HEK293T (cell line): ENCODE data around the gene SNCAIP.
"Not testable (repeated sequence)": the region's sequence is repeated elsewhere in the genome, so short reads cannot be mapped to it uniquely, and the experiment has no call there.

ENCODE experiments used
- CTCF ChIA-PET: fragments of 350-600 bp; formaldehyde crosslinking; extraction: SDS; loops from one replicate; lab custom pipeline; 2021; ENCODE audit warnings: antibody characterized with exemption, inconsistent platforms; lab: Yijun Ruan, JAX
- POLR2A ChIA-PET: fragments of 350-600 bp; formaldehyde crosslinking; extraction: SDS; loops from one replicate; lab custom pipeline; 2020; ENCODE audit warnings: antibody characterized with exemption, inconsistent platforms; lab: Yijun Ruan, JAX
- DNase-seq: peaks from one replicate; pipeline ENCODE4 v3.0.0; 2012; ENCODE audit warnings: mixed read lengths; ENCODE audit errors: extremely low spot score
- ARNT ChIP-seq: fragments of 450-650 bp; IDR thresholded peaks from 2 replicates; pipeline ENCODE4 v1.6.1; 2017; ENCODE audit warnings: mild to moderate bottlenecking
- BHLHE40 ChIP-seq: fragments of 450-650 bp; IDR thresholded peaks from 2 replicates; pipeline ENCODE4 v1.6.1; 2016; ENCODE audit warnings: mild to moderate bottlenecking, moderate library complexity, borderline replicate concordance
- CTBP1 ChIP-seq: fragments of 450-650 bp; IDR thresholded peaks from 2 replicates; pipeline ENCODE4 v1.6.1; 2016; ENCODE audit warnings: borderline replicate concordance
- ELF4 ChIP-seq: fragments of 450-650 bp; IDR thresholded peaks from 2 replicates; pipeline ENCODE4 v1.6.1; 2017; ENCODE audit warnings: antibody characterized with exemption
- FOXA1 ChIP-seq: fragments of 450-650 bp; IDR thresholded peaks from 2 replicates; pipeline ENCODE4 v1.6.1; 2016; ENCODE audit warnings: mild to moderate bottlenecking
- FOXK2 ChIP-seq: fragments of 450-650 bp; IDR thresholded peaks from 2 replicates; pipeline ENCODE4 v1.6.1; 2016; ENCODE audit warnings: mild to moderate bottlenecking
- FOXM1 ChIP-seq: fragments of 450-650 bp; IDR thresholded peaks from 2 replicates; pipeline ENCODE4 v1.6.1; 2017; ENCODE audit warnings: mild to moderate bottlenecking, borderline replicate concordance
- HDGF ChIP-seq: fragments of 450-650 bp; IDR thresholded peaks from 2 replicates; pipeline ENCODE4 v1.6.1; 2017; ENCODE audit warnings: antibody characterized with exemption, borderline replicate concordance
- L3MBTL2 ChIP-seq: fragments of 450-650 bp; conservative IDR thresholded peaks from 2 replicates; pipeline ENCODE4 v1.6.1; 2016; ENCODE audit warnings: mild to moderate bottlenecking
- LEF1 ChIP-seq: fragments of 450-650 bp; IDR thresholded peaks from 2 replicates; pipeline ENCODE4 v1.6.1; 2017; ENCODE audit warnings: mild to moderate bottlenecking, borderline replicate concordance
- NFRKB ChIP-seq: fragments of 450-650 bp; IDR thresholded peaks from 2 replicates; pipeline ENCODE4 v1.6.1; 2016; ENCODE audit warnings: mild to moderate bottlenecking, moderate library complexity
- SP1 ChIP-seq: fragments of 450-650 bp; IDR thresholded peaks from 2 replicates; pipeline ENCODE4 v1.6.1; 2017
- SUZ12 ChIP-seq: fragments of 450-650 bp; IDR thresholded peaks from 2 replicates; pipeline ENCODE4 v1.6.1; 2016; ENCODE audit warnings: mild to moderate bottlenecking
- TARDBP ChIP-seq: fragments of 450-650 bp; IDR thresholded peaks from 2 replicates; pipeline ENCODE4 v1.6.1; 2016
- ZNF384 ChIP-seq: fragments of 450-650 bp; IDR thresholded peaks from 2 replicates; pipeline ENCODE4 v1.6.1; 2016
- TF ChIP-seq, protein P1 (sequence below): fragments of 450-650 bp; IDR thresholded peaks from 2 replicates; pipeline ENCODE4 v1.6.1; 2016

SNCAIP gene

DNA sequence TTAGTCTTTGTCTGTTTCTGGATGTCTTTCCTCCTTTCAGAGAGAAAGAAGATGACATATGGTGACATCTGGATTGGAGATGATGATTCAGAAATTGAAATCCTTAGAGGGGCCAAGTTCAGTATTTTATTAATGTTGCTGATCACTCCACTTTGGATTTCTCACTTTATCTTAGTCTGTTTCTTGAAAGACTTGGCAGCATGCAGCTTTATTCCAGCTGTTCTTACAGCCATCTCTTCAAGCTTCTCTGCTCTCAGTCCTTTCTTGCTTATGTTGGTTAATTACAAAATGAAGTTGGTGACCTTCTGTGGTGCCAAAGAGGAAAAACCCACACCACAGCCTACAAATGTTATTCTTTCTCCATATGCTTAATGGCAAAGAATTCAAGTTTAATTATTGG is 62.1 kb downstream of the SNCAIP start:
- no peak for DNase-seq
- no peak for TF ChIP-seq FOXM1
- no peak for TF ChIP-seq FOXK2
- TF ChIP-seq L3MBTL2: no peak
- no peak for TF ChIP-seq NFRKB
- TF ChIP-seq ZNF384: no peak
- no peak for TF ChIP-seq FOXA1
- TF ChIP-seq LEF1: no peak
- no peak for TF ChIP-seq BHLHE40
- no peak for TF ChIP-seq ARNT
- TF ChIP-seq, protein P1, sequence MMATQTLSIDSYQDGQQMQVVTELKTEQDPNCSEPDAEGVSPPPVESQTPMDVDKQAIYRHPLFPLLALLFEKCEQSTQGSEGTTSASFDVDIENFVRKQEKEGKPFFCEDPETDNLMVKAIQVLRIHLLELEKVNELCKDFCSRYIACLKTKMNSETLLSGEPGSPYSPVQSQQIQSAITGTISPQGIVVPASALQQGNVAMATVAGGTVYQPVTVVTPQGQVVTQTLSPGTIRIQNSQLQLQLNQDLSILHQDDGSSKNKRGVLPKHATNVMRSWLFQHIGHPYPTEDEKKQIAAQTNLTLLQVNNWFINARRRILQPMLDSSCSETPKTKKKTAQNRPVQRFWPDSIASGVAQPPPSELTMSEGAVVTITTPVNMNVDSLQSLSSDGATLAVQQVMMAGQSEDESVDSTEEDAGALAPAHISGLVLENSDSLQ: no peak
- no peak for TF ChIP-seq CTBP1
- no peak for TF ChIP-seq HDGF
- TF ChIP-seq SP1: no peak
- TF ChIP-seq SUZ12: no peak
- no peak for TF ChIP-seq ELF4
- no peak for TF ChIP-seq TARDBP
- ChIA-PET CTCF (no interaction called here), POLR2A (no interaction called here)

DNA sequence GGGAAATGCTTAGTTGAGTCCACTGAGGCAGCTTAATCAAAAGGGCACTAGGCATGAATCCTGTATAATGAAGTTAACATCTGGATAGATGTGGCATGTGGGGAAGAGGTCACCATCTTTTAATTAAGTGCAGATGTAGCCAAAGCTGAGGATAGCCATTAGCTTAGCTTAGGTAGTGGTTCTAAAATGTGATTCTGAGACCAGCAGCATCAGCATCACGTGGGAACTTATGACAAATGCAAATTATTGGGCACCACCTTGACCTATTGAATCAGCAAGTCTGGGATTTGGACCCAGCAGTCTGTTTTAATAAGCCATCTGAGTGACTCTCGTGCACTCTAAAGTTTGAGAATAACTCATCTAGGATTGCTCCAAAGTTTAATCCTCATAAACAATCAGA is 63.8 kb downstream of the SNCAIP start:
- TF ChIP-seq ZNF384 (no peak), LEF1 (no peak), SUZ12 (no peak), ARNT (no peak), NFRKB (no peak), TARDBP (no peak), CTBP1 (no peak), FOXM1 (no peak), BHLHE40 (no peak), ELF4 (no peak), FOXK2 (no peak), SP1 (no peak), HDGF (no peak)
- TF ChIP-seq, protein P1: no peak
- ChIA-PET POLR2A (no interaction called here), CTCF (no interaction called here)
- no peak for DNase-seq

DNA sequence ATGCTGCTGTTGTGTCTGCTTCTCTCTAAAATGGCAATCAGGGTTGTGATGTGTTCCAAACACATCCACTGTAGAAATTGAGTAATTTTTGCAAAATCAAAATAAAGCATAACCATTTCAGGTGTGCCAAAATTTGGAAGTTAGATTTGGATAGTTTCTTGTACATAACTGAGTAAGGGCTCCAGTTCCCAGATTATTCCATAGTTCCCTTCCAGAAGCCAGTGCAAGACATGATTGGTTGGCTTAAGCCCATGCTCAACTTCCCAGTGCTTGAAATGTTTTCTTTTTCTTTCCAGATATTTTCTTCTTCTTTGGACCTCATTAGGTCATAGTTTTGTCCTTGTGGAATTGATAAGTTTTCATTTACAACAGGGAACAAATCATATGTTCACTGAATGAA is 64.2 kb downstream of the SNCAIP start:
- DNase-seq: no peak
- POLR2A ChIA-PET: no interaction called here
- TF ChIP-seq LEF1 (no peak), L3MBTL2 (no peak), NFRKB (no peak), SP1 (no peak), ELF4 (no peak), FOXK2 (no peak), CTBP1 (no peak), ARNT (no peak), SUZ12 (no peak), ZNF384 (no peak), FOXM1 (no peak), TARDBP (no peak)
- TF ChIP-seq, protein P1: no peak
- CTCF ChIA-PET: no interaction called here

DNA sequence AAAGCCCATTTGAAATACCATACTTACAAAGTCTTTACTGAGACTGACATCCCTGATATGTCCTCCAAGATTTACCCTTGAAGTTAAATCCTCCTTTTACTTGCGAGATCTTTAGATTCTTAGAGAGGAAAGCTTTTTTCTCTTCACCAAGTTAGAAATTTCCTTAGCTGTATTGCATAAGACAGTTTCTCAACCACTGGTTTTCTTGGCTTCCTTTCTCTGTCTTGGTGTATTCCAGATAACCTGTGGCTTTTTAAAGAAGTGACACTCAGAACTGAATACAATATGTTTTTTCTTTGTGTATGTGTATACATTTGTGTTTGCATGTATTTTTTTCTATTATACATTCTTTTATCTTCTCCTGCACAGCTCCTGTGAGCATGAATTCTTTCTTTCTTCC is 65.0 kb downstream of the SNCAIP start:
- CTCF ChIA-PET: no interaction called here
- TF ChIP-seq FOXM1 (no peak), FOXK2 (no peak), TARDBP (no peak), FOXA1 (no peak), L3MBTL2 (no peak)
- no peak for DNase-seq
- POLR2A ChIA-PET: no interaction called here

- POLR2A ChIA-PET, DNase-seq: not testable (repeated sequence)
- CTCF ChIA-PET: interaction anchor here (0.7 kb wide), 1 partner anchor 32 kb away, joined by 3 read pairs; no protein-coding TSS in a partner anchor
These were observed 70.9 kb downstream of the SNCAIP start for GRCh38 chr5:122382938-122383337.

DNA sequence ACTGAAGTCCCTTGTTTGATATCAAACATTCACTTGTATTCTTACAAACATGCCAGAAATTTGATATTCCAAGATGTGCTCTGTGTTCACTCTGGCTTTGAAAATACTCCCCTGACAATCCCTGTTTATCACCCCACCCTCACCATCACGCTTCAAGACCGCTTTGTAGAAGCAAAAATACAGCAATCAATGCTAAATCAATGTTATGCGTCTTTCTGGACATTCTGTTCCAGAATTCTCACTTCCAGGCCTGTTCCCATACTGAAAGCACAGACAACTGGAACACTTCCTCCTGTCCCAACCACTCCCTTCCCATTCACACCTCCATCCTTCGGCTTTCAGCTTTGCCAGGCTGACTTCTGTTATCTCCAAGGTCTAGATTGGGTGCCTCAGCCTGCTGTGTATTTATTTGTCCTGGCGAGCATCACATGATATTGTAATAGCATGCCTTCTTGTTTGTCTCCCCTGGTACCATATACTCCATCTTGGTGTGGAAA is 72.8 kb downstream of the SNCAIP start:
- DNase-seq: no peak
- ChIA-PET CTCF (no interaction called here), POLR2A (no interaction called here)
- TF ChIP-seq ARNT: no peak
- no peak for TF ChIP-seq ZNF384
- TF ChIP-seq, protein P1: no peak
- TF ChIP-seq FOXK2: no peak
- no peak for TF ChIP-seq CTBP1
- TF ChIP-seq HDGF: no peak
- TF ChIP-seq TARDBP: no peak
- TF ChIP-seq FOXA1: no peak
- TF ChIP-seq NFRKB: no peak
- no peak for TF ChIP-seq BHLHE40
- no peak for TF ChIP-seq LEF1
- no peak for TF ChIP-seq ELF4
- TF ChIP-seq SP1: no peak
- no peak for TF ChIP-seq SUZ12
- no peak for TF ChIP-seq FOXM1
- no peak for TF ChIP-seq L3MBTL2
